Neural progenitor cell (in vitro differentiated cells): Measurements from ENCODE around the gene NCOR1.

Source experiments
- CTCF ChIP-seq: fragments of 200-600 bp; sonication (generic); IDR thresholded peaks from 2 replicates; pipeline ENCODE4 v1.5.1; 2017; ENCODE audit warnings: antibody characterized with exemption, mild to moderate bottlenecking
- EZH2 ChIP-seq: fragments of 200-600 bp; sonication (generic); IDR thresholded peaks from 2 replicates; pipeline ENCODE4 v1.6.1; 2017; ENCODE audit warnings: antibody characterized with exemption, mild to moderate bottlenecking, moderate library complexity
- EZH2phosphoT487 ChIP-seq: fragments of 200-600 bp; sonication (generic); IDR thresholded peaks from 2 replicates; pipeline ENCODE4 v1.6.1; 2017; ENCODE audit warnings: antibody characterized with exemption

GRCh38 chr17:16148596-16148995, 66.7 kb downstream of the NCOR1 start:
- TF ChIP-seq CTCF (no peak), EZH2phosphoT487 (no peak), EZH2 (no peak)
